SIG-M5 treated with dmso at 0.1 percent for 504 hours (cell line): ENCODE data around the gene TTLL7.
"Not testable (repeated sequence)": the region's sequence is repeated elsewhere in the genome, so short reads cannot be mapped to it uniquely, and the experiment has no call there.

Source experiments
- DNase-seq: peaks from one replicate; lab custom pipeline; 2025; ENCODE audit not compliant: unreplicated experiment; lab: John Stamatoyannopoulos, UW

TTLL7 gene

DNA sequence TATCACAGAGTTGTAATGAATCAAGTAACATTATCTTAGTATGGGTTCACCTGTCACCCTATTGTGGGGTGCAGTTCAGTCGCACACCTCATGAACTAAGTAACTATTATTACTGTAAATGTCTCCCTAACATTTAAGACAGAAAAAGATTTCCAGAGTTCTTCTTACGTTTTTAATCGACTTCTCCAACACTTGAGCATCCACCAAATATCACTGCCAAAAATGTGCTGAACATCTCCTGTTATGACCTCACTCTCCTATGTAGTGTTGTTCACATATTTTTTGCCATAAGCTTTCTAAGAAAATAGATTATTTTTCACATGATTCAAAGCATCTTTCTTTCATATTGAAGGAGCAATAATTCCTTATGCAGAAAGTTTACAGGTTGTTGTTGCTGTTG, 1.3 kb downstream of the TTLL7 start:
- DNase-seq = no peak

GRCh38 chr1:83996621-83997020, 2.3 kb downstream of the TTLL7 start:
- DNase-seq = no peak

- DNase-seq = no peak
Measured at GRCh38 chr1:83996191-83996590, 2.7 kb downstream of the TTLL7 start.

GRCh38 chr1:83995649-83996048, 3.3 kb downstream of the TTLL7 start:
- DNase-seq = no peak

DNA sequence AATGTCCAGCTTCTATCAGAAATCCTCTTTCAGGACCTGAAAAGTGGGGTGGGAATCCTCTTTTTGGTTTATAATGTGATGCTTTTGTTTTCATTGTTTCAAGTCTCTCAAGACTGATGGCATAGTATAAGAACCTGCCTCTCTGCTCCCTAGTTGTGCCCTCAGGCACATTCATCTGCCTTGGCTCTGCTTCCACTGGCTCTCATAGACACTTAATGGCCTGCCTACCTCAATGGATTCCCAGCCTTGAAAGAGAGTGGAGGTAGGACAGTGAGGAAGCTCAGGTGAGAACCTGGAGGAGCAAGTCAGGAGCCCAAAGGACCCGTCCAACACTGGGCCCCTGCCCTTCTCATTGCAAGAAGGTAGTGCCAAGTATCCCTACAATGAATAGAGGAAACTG, 4.8 kb downstream of the TTLL7 start:
- no peak for DNase-seq

- DNase-seq = no peak
Measured at GRCh38 chr1:83990734-83991133, 8.2 kb downstream of the TTLL7 start.

- no peak for DNase-seq
Measured at GRCh38 chr1:83985048-83985447, 13.9 kb downstream of the TTLL7 start.

GRCh38 chr1:83983918-83984317, 15.0 kb downstream of the TTLL7 start:
- not testable (repeated sequence) for DNase-seq

GRCh38 chr1:83978056-83978455, 20.9 kb downstream of the TTLL7 start:
- DNase-seq = no peak

GRCh38 chr1:83976920-83977319, 22.0 kb downstream of the TTLL7 start:
- DNase-seq = no peak

GRCh38 chr1:83970802-83971201, 28.1 kb downstream of the TTLL7 start:
- DNase-seq = no peak

- no peak for DNase-seq
Measured at GRCh38 chr1:83970114-83970513, 28.8 kb downstream of the TTLL7 start.

GRCh38 chr1:83967336-83967735, 31.6 kb downstream of the TTLL7 start:
- DNase-seq = no peak

- no peak for DNase-seq
Measured at GRCh38 chr1:83964153-83964552, 34.8 kb downstream of the TTLL7 start.

- DNase-seq = no peak
Measured at GRCh38 chr1:83961571-83962295, 37.2 kb downstream of the TTLL7 start.

GRCh38 chr1:83960669-83961277, 38.2 kb downstream of the TTLL7 start:
- DNase-seq = no peak

DNA sequence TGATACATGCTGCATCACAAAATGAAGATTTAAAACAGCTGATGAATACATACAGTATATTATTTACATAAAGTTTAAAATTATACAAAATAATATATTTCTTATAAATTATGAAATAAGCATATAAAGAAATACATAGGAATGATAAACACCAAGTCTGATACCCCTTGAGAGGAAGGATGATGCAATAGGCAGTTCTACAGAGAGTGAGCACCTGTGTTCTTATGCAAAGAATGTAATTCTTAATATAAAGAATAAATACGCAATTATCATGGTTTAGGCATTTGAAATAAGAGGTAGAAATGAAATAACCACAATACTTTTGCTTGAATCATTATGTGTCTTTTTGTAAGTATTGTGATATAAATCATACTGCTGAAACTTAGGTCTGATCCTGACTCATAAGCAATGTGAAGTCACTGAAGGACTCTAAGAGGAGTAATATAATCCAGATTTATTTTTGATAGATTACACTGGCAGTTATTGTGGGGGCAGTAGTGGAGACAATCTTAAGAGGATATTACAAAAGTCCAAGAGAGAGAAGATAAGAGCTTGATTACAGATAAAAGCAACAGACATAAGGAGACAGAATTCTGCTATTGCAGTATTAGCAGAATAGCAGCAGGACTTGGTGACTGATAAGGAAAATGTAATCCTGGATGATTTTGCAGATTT, 39.0 kb downstream of the TTLL7 start:
- DNase-seq = no peak

DNA sequence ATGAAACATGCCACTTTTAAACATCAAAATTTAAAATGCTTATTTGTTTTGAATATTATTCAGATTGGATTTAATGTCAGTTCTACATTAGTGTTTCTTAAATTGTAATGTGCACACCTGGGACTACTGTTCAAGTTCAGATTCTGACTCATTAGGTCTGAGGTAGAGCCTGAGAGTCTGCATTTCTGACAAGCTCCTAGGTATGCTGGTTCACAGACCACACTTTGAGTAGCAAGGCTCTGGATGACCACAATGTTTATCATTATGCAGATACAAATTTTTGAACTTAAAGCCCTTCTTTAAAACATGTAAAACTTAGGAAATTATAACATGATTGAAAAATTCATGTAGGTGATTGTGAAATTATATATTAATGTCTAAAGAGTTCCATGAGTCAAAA, 40.2 kb downstream of the TTLL7 start:
- DNase-seq = no peak

- DNase-seq = no peak
Measured at GRCh38 chr1:83954166-83954823, 44.6 kb downstream of the TTLL7 start.

DNA sequence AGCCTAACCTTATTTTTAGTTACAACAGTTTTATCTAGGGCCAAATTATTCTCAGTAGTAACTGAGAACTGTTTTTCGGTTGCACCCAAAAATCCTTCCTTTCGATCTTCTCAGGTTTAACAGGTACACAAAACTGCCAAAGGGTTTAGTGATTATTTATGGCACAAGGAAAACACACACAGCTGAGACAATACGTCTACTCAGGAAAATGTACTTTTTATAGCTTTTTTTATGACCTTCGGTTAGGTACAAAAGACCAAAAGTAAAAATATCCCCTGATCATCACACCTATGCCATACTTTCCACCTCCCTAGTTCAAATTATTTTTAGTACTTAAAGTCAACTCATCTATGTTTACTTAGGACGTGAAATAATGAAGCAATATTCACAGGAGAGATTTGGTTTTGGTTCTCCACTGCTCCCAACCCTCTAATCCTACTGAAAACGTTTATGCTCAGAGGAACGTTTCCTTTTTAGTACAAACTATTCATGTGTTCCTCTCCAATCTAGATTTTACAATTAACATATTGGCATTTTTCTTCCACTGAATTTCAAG, 48.7 kb downstream of the TTLL7 start:
- no peak for DNase-seq

DNA sequence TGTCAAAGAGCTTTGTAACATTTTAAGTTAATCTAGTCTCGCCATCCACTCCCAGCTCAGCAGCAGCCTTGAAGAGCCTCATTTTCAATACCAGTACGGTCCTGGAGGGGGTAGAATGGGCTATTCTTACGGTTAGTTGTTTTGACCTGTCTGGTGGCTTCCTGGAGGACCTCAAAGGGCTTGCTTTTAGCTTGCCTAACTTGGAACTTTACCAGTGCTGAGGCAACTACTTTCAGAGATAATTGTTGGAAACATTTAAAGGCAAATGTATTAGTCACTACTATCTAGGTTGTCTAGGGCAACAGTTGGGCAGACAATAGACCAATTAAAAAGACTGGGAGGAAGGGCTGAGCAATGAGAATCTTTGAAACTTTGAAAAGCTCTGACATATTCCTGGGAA, 56.0 kb downstream of the TTLL7 start:
- DNase-seq = no peak

GRCh38 chr1:83934550-83934949, 64.4 kb downstream of the TTLL7 start:
- DNase-seq = no peak
